SK-N-SH treated with all-trans-retinoic acid at 6 μM for 48 hours (cell line): ENCODE data around the gene FPGT.

ENCODE experiments used
- PATZ1 ChIP-seq: fragments of 250-450 bp; sonication (Bioruptor Pico); IDR thresholded peaks from 2 replicates; pipeline ENCODE4 v1.8.0; 2020; ENCODE audit warnings: mild to moderate bottlenecking, moderate library complexity, borderline replicate concordance
- SNAI2 ChIP-seq: fragments of 250-450 bp; sonication (Bioruptor Pico); IDR thresholded peaks from 2 replicates; pipeline ENCODE4 v1.5.0; 2020; ENCODE audit warnings: mild to moderate bottlenecking, moderate library complexity

GRCh38 chr1:74197657-74198552, at the start of gene FPGT, which contains the start of gene LRRIQ3:
- TF ChIP-seq PATZ1, result no peak
- no peak for TF ChIP-seq SNAI2 (CRISPR knock-in tag)
